GM10266 (cell line): ENCODE results near the gene TMEM203.

Source experiments
- DNase-seq: peaks from one replicate; pipeline ENCODE4 v3.0.0; 2012; ENCODE audit errors: extremely low spot score
- CTCF ChIP-seq: IDR thresholded peaks from 2 replicates; pipeline ENCODE4 v1.5.1; 2012; ENCODE audit warnings: mild to moderate bottlenecking, low read depth; ENCODE audit not compliant: control insufficient read depth, insufficient read depth; ENCODE audit errors: missing control alignments

The TMEM203 gene

DNA sequence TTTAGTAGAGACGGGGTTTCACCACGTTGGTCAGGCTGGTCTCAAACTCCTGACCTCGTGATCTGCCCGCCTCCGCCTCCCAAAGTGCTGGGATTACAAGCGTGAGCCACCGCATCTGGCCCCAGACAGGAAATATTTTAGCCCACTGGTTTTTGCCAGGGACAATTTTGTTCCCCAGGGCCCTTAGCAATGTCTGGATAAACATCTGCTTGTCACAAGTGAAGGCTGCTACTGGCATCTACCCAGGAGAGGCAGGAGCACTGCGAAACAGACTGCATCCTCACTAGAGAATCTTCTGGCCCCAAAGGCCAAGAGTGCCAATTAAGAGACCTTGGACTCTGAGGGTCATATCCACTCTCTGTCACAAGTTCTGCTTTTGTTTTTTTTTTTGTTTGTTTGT, 2.5 kb downstream of the TMEM203 start:
- TF ChIP-seq CTCF: no peak
- DNase-seq: no peak

DNA sequence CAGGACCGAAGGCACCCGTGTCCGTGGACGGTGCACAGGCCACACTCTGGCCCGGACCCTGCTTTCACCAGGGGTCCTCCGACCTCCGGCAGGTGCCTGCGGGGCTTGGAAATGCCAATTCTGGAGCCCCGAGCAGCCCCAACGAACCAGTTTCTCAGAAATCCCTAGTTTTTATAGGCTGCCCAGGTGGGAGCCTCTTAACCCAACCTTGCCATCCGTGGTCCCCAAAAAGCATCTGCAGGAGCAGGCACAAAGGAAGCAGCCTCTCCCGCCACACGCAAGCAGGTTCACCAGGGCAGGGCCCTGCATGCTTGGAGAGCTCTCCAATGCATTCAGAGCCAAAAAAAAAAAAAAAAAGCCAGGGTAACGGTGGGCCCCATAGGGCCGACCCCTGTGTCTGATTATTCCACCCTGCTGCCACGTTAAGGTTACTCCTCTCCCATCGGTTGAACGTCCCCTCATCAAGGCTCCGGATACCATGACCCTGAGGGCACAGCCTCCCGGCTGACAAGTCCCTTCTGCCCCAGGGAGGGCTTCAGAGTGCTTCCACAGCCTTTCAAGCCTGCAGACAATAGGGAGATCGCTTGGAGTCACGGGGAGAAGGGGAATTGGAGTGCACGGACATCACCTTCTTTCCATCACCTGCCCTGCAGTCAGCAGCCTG, 4.1 kb downstream of the TMEM203 start:
- no peak for TF ChIP-seq CTCF
- DNase-seq: no peak

DNA sequence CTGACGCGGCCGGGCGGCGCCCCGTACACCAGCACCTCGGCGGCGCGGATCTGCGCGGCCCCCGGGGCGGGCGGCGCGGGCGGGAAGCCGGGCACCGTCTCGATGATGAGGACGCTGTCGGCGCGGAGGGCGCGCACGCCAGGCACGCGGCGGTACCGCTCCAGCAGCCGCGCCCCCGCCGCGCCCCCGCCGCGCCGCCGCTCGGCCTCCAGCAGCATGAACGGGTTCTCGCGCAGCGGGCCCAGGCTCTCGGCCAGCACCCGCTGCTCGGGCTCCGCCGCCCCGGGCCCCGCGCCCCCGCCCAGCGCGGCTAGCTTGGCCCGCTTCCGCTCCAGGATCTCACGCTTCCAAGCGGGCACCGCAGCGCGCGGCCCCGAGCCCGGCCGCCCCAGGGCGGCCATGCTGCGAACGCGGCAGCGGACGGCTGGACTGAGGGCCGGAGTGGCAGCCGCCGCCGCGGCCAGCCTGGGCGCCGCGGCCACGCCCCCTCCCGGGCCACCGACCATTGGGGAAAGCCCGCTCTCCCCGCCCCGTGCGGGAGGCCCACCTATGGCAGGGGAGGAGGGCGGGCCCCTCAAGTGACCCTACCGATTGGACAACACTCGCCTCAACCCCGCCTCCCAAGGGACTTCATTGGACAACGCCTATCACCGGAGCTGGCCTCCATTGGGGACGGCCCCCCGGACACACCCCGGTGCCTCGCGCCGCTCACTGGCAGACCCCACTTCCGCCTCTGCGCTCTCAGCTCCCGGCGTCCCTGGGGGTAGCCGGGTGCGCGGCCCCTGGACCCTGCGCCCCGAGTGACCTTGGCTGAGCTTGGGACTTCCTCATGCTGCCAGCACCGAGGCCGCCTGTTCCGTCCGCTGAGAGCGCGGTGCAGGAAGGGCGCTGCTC, 4.9 kb downstream of the TMEM203 start, which contains the start of gene TPRN:
TSS of gene TPRN (minus strand) at position 431 of the 894 bp plus-strand sequence. CDS start at position 401, 30 bp downstream.
- DNase-seq: peak; percentile 100
- TF ChIP-seq CTCF: no peak

DNA sequence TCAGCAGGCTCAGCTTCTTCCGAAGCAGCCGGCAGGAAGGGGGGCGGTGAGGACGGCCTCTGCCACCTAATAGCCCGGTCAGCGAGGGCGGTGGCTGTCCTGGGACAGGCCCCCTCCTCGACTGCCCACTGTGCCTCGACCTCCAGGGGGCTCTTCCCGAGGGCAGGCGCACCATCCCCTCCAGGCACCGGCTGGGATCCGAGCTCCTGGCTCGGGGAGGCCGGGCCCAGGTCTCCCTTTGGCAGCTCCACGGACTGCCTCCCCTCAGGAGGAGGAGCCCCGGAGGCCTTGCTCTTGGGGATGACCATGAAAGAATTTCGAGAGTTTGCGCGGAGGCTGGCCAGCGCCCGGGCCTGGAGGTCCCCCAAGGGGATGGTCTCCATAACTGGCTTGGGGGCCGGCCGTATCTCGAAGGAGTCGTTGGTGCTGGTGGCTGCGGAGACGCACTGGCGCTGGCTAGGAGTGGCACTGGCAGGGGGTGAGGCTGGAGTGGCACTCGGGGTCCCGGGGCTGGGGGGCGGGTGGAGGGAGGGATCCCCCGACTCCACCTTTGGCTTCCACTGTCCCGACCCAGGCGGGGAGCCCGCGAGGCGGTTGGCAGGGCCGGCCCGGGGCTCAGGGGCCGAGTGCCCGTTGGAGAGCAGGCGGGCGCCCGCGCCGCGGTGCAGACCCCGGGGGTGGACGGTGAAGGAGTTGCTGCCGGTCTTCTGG, 5.9 kb downstream of the TMEM203 start:
- no peak for TF ChIP-seq CTCF
- no peak for DNase-seq

DNA sequence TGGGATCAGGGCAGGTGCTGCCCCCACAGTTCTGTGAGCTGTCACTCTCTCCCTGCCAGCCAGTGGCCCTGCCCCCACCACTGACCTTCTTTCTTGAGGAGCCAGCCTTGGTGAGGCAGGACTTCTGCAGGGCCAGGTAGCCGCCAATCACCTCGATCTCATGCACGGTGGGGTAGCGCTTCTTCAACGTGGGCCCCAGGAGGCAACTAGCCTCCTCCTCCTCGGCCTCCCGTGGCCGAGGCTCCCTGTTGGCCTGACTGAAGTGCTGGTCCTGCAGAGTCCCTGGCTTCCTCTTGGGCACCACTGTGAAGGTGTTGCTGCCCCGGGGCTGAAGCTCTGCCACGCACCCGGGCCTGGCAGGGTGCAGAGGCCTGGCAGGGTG, 6.6 kb downstream of the TMEM203 start:
- DNase-seq: no peak
- no peak for TF ChIP-seq CTCF

DNA sequence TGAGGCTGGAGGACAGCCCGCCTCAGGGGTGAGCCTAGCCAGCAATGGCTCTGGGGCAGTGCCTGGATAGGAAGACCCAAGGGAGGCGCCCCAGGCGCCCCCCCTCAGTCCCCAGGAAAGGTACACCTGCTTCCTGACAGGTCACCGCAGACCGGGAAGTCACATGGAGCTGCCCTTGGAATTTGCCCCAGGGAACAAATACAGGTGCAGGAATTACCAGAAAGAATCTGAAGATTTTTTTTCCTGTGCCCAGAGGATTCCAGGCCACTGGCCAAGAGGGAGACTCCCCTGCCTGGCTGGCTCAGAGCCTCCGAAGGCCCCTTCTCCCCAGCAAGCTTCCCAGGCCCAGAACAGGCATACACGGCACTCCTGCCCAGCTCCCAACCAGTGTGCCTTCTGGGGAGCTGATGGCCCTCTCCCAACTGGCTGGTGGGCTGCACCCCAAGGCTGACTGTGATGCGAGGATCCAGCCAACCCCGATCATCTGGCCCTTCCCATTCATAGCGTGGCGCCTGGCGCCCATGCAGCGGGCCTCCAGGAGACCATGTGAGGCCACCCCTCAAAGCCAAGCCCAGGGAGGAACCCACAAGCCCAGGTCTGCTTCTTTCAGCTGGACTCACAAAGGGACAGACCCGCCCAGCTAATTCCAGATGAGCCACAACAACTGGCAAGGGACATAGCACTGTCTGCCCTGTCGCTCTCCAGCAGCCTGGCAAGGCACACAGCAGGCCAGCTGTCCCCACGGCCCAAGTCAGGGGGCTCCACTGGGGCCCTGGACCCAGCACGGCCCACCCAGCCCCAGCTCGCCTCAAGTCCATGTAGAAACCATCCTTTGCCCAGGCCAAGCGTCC, 7.2 kb downstream of the TMEM203 start:
- DNase-seq: no peak

More for the DNA sequence above, 7.2 kb downstream of the TMEM203 start:
- no peak for TF ChIP-seq CTCF
